Fibroblast of the aortic adventitia (primary cell): Measurements from ENCODE around the gene MEGF11. TPM values are rescaled to one million over a fixed set of nuclear protein-coding genes. Genes with fewer than 3 reads are reported as not detected.

Experiments used
- DNase-seq: peaks from one replicate; pipeline ENCODE4 v3.0.0-alpha.2; 2010; ENCODE audit warnings: low read depth
- H3K4me3 ChIP-seq: 2 replicates; pipeline ENCODE4 v1.5.1; 2011; ENCODE audit warnings: low read depth, mild to moderate bottlenecking, control low read depth, low read length, moderate library complexity
- total RNA-seq: library from RNA; depleted of rRNA; stranded (reverse); fragments of >200 nt; gene quantifications from 2 replicates; pipeline ENCODE4 v1.2.3, GENCODE V29; 2012; ENCODE audit warnings: low replicate concordance
- TF ChIP-seq, protein P1 (sequence below): IDR thresholded peaks from 2 replicates; pipeline ENCODE4 v1.5.1; 2011; ENCODE audit warnings: mild to moderate bottlenecking, low read length, control low read depth, inconsistent platforms; ENCODE audit not compliant: insufficient read depth

The MEGF11 gene
- total RNA-seq, 1 donor: 0.36 TPM

DNA sequence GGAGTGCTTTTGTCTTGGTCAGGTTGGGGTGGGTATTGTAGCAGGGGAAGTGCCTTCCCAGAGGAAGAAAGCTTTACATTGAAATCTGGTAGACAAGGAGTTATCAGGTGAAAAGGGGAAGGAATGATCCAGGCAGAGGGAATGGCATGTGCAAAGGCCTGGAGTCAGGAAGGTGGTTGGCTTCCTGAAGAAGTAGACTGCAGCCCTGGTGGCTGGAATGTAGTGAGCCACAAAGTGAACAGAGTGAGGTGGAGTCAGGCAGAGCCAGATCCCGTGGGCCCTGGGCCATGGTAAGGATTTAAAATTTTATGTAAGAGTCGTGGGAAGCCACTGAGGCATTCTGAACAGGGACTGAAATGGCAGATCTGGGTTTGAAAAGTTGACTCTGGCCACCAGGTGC lies 326.0 kb downstream of the MEGF11 start:
- no peak for DNase-seq
- TF ChIP-seq, protein P1, sequence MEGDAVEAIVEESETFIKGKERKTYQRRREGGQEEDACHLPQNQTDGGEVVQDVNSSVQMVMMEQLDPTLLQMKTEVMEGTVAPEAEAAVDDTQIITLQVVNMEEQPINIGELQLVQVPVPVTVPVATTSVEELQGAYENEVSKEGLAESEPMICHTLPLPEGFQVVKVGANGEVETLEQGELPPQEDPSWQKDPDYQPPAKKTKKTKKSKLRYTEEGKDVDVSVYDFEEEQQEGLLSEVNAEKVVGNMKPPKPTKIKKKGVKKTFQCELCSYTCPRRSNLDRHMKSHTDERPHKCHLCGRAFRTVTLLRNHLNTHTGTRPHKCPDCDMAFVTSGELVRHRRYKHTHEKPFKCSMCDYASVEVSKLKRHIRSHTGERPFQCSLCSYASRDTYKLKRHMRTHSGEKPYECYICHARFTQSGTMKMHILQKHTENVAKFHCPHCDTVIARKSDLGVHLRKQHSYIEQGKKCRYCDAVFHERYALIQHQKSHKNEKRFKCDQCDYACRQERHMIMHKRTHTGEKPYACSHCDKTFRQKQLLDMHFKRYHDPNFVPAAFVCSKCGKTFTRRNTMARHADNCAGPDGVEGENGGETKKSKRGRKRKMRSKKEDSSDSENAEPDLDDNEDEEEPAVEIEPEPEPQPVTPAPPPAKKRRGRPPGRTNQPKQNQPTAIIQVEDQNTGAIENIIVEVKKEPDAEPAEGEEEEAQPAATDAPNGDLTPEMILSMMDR: peak; percentile 36
- no peak overlapping the region for H3K4me3 ChIP-seq

DNA sequence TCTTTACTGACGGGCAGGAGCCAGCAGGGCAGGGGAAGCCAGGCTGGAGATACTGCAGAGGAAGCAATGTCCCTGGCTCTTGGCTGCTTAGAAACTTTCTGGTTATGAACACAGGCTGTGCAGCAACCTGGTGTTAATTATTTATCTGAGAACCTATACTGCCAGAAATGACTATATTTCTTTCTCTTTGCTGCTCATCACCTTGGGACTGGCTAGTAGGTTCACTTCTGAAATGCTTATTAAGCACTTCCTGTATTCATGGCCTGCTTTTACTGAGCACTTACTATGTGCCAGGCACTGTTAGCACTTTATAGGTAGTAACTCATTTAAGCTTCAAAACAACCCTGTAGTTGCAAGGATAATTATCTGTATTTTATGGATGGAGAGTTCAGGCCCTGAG lies 326.7 kb downstream of the MEGF11 start:
- no peak overlapping the region for H3K4me3 ChIP-seq
- TF ChIP-seq, protein P1: no peak
- no peak for DNase-seq

DNA sequence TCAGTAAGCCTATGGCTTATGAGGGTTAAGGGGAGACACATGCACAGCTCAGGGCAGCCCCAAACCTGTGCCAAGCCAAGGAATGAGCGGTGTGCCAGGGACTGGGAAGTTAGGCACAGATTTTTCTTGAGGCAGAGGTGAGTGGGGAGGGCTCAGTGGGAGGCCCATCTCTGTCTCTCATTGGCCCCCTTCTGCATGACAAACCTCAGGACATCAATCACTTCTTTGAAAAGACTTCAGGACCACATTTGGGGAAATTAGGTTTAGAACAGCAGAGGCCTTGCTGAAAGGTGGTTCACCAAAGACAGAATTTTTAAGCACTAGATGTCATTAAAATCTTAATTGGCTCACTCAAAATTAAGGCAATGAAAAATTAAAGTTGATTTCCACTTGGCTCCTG lies 327.1 kb downstream of the MEGF11 start:
- no peak for DNase-seq
- TF ChIP-seq, protein P1: no peak
- no peak overlapping the region for H3K4me3 ChIP-seq

DNA sequence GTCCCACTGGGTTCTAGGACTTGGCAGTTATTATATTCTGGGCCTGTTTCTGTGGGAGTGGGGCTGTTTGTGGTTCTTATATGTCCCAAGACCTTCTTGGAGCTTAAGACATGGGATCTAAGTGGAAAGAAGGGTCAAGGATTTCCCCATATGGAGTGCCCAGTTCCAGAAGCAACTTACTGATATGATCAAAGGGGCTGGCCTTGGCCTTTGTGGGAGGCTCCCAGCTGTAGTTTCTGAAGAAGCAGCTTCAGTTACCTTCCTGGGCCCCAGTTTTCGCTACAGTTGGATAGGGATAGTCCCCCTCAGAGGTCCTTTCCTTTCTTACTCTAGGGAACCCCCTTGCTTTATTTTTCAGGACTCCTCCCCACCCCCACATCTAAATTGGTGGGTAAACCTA lies 328.2 kb downstream of the MEGF11 start:
- DNase-seq: no peak
- no peak overlapping the region for H3K4me3 ChIP-seq
- TF ChIP-seq, protein P1: no peak

DNA sequence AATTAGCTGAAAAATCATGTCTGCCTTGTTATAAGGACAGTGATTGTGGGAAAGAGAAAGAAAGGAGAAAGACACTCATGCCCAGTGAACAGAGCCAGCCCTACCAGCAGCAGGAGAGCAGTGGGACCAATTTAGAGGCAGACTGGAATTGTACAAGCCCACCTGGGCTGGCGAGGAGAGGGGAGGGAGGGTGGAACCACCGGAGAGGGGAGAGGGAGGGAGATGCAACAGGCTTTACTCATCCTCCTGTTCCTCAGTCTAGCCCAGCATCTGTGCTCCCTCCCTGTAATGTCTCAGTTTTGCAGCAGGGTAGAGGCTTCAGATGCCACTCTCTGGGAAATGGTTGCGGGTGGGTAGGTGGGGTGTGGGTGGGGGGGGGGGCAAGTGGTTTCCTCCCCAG lies 329.5 kb downstream of the MEGF11 start:
- DNase-seq: no peak
- no peak overlapping the region for H3K4me3 ChIP-seq
- TF ChIP-seq, protein P1: no peak

DNA sequence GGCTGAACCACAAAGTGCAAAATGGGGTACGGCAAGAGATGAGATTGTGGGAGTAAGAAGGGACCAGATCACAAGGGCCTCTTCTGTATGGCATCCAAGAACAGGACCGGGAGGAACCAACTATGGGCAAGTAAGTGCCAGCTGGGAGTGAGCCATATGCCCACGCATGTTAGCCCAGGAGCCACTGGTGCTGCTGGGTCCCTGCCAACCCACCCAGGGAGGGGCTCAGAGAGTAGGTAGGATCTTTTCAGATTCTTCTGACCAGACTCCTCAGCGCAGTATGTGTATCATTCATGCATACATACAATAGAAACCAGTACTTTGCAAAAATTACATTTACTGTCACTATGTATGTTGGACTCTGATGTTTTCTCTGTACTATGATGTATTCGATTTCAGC lies 330.3 kb downstream of the MEGF11 start:
- TF ChIP-seq, protein P1: no peak
- no peak overlapping the region for H3K4me3 ChIP-seq
- DNase-seq: no peak

DNA sequence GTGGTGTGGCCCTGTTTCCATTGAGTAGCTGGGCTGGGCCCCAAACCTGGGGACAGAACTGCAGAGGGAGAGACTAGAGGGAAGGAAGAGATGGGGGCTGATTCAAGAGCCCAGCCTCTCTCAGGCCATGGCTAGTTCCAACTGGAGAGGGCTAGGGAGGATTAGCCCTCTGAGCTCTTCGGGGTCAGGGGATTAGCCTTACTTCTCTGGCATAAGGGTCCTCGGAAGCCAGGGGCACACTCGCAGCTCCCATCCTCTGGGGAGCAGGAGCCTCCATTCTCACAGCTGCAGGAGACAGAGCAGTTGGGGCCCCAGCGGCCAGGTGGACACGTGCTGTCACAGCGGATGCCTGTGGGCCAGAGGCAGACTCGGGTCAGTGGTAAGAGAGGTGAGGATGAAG lies 330.9 kb downstream of the MEGF11 start:
- DNase-seq: no peak
- H3K4me3 ChIP-seq: no peak overlapping the region
- TF ChIP-seq, protein P1: no peak
